Stimulated activated effector memory CD8-positive, alpha-beta T cell treated with anti-CD3 and anti-CD28 coated beads, Interleukin-12 subunit alpha, Interleukin-12 subunit beta, amount 100 ng/mL, for 72 hours (primary cell): ENCODE measurements around the gene ERP44.
"Not testable (repeated sequence)": the region's sequence is repeated elsewhere in the genome, so short reads cannot be mapped to it uniquely, and the experiment has no call there.

ENCODE experiments used
- ATAC-seq: fragments of 150-1000 bp; cut with Tn5 transposase; 2 replicates; pipeline ENCODE4 v1.10.0; 2021
- DNase-seq, 2 donors: peaks; one replicate each; pipeline ENCODE4 v3.0.0; 2021 to 2022; ENCODE audit warnings: low spot score in 2 of 2
- H3K27ac Mint-ChIP-seq: one replicate; pipeline ENCODE4 v1.8.0; 2022; ENCODE audit warnings: mild to moderate bottlenecking, mixed read lengths
- H3K36me3 Mint-ChIP-seq: one replicate; pipeline ENCODE4 v1.8.0; 2022; ENCODE audit warnings: mild to moderate bottlenecking, mixed read lengths
- H3K4me1 Mint-ChIP-seq: one replicate; pipeline ENCODE4 v1.8.0; 2022; ENCODE audit warnings: mixed read lengths
- H3K4me3 Mint-ChIP-seq: one replicate; pipeline ENCODE4 v1.8.0; 2022; ENCODE audit warnings: mild to moderate bottlenecking, mixed read lengths
- H3K9me3 Mint-ChIP-seq: one replicate; pipeline ENCODE4 v1.8.0; 2022; ENCODE audit warnings: mixed read lengths

Gene ERP44

DNA sequence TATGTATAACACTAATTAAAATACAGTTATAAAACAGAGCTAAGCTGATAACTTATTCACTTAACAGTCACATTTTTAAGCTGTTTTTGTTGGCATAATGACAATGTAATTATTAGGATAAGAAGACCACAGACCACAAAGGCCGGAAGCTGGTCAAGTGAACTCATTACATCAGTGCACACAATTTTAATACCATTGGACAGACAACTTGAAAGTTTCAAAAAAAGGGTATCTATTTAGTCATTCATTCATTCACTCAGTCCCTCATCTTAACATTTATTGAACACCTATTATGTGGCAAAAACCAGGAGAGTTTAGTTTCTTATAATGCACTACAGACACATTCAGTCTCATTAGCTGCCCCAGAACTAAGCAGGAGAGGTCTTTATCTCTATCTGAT lies 11.6 kb downstream of the ERP44 start:
- H3K27ac Mint-ChIP-seq, result no peak overlapping the region
- peaks cover 66% of the 10 kb centered on the region for H3K4me1 Mint-ChIP-seq
- DNase-seq, result no peak
- no peaks in the 10 kb centered on the region for H3K9me3 Mint-ChIP-seq
- H3K36me3 Mint-ChIP-seq, result no peaks in the 10 kb centered on the region
- no peak for ATAC-seq
- peak overlapping the region; percentile 51 for H3K4me3 Mint-ChIP-seq

GRCh38 chr9:100086097-100086635 lies 12.6 kb downstream of the ERP44 start:
- Mint-ChIP-seq H3K27ac (no peak overlapping the region), H3K4me1 (peaks cover 56% of the 10 kb centered on the region), H3K4me3 (no peak overlapping the region)

DNA sequence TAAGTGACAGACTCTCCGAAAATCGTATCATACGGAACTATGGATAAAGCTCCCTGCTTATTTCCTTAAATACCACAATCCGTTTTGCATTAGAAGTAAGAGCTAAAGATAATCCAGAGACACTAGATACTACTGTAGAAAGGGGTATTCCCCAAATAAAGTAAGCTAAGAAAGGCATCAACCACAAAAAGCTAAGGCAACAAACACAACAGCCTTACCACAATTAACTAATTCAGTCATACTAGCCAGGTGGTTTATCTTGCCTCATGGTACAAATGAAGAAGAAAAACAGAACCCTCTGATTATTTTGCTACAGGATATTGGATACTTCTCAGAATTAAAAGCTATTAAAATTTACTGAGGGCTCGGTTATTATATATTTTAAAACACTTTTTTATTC lies 14.1 kb downstream of the ERP44 start:
- no peaks in the 10 kb centered on the region for H3K36me3 Mint-ChIP-seq
- H3K4me3 Mint-ChIP-seq, result no peak overlapping the region
- peak overlapping the region; percentile 65 for H3K27ac Mint-ChIP-seq
- ATAC-seq (peak; percentile 94), DNase-seq (no peak)
- H3K9me3 Mint-ChIP-seq, result no peaks in the 10 kb centered on the region
- peaks cover 60% of the 10 kb centered on the region for H3K4me1 Mint-ChIP-seq

More at GRCh38 chr9:100086097-100086635, 12.6 kb downstream of the ERP44 start:
- Mint-ChIP-seq H3K36me3 (no peaks in the 10 kb centered on the region), H3K9me3 (no peaks in the 10 kb centered on the region)
- ATAC-seq (peak; percentile 48), DNase-seq (no peak)

- peak overlapping the region; percentile 27 for H3K4me3 Mint-ChIP-seq
- no peak for DNase-seq
- peaks cover 60% of the 10 kb centered on the region for H3K4me1 Mint-ChIP-seq
- H3K36me3 Mint-ChIP-seq, result no peaks in the 10 kb centered on the region
- no peaks in the 10 kb centered on the region for H3K9me3 Mint-ChIP-seq
- ATAC-seq, result peak; percentile 24
- peak overlapping the region; percentile 54 for H3K27ac Mint-ChIP-seq
These were observed 14.7 kb downstream of the ERP44 start for GRCh38 chr9:100084128-100084453.

GRCh38 chr9:100083448-100084127 lies 15.2 kb downstream of the ERP44 start:
- Mint-ChIP-seq H3K36me3 (no peaks in the 10 kb centered on the region), H3K9me3 (no peaks in the 10 kb centered on the region), H3K27ac (peak overlapping the region; percentile 54), H3K4me3 (peak overlapping the region; percentile 27), H3K4me1 (peaks cover 60% of the 10 kb centered on the region)
- DNase-seq (no peak), ATAC-seq (peak; percentile 66)

GRCh38 chr9:100082782-100083181 lies 16.0 kb downstream of the ERP44 start:
- no peak for DNase-seq
- H3K36me3 Mint-ChIP-seq, result no peaks in the 10 kb centered on the region
- no peak overlapping the region for H3K27ac Mint-ChIP-seq
- peak overlapping the region; percentile 27 for H3K4me3 Mint-ChIP-seq
- no peak for ATAC-seq
- peaks cover 54% of the 10 kb centered on the region for H3K4me1 Mint-ChIP-seq
- H3K9me3 Mint-ChIP-seq, result no peaks in the 10 kb centered on the region

DNA sequence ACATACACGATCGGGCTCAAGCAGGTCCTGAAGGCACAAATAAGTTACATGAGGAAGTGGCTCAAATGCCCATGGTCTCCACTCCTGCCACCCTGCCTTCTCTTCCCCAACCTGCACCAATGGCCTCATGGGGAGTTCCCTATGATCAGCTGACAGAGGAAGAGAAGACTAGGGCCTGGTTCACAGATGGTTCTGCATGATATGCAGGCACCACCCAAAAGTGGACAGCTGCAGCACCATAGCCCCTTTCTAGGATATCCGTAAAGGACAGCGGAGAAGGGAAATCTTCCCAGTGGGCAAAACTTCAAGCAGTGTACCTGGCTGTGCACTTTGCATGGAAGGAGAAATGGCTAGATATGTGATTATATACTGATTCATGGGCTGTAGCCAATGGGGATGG lies 22.5 kb downstream of the ERP44 start:
- not testable (repeated sequence) for DNase-seq, H3K4me3 Mint-ChIP-seq, H3K36me3 Mint-ChIP-seq, H3K9me3 Mint-ChIP-seq, H3K27ac Mint-ChIP-seq, ATAC-seq
- peaks cover 39% of the 10 kb centered on the region for H3K4me1 Mint-ChIP-seq

- DNase-seq, result no peak
- Mint-ChIP-seq H3K36me3 (no peaks in the 10 kb centered on the region), H3K4me3 (no peak overlapping the region), H3K9me3 (no peaks in the 10 kb centered on the region), H3K27ac (no peak overlapping the region), H3K4me1 (peaks cover 31% of the 10 kb centered on the region)
- no peak for ATAC-seq
These were observed 23.8 kb downstream of the ERP44 start for GRCh38 chr9:100074989-100075388.

- no peak for DNase-seq
- H3K4me1 Mint-ChIP-seq, result peaks cover 31% of the 10 kb centered on the region
These were observed 24.7 kb downstream of the ERP44 start for GRCh38 chr9:100074093-100074492.

GRCh38 chr9:100072805-100073204 lies 26.0 kb downstream of the ERP44 start:
- DNase-seq (no peak), ATAC-seq (no peak)
- Mint-ChIP-seq H3K27ac (no peak overlapping the region), H3K36me3 (no peaks in the 10 kb centered on the region), H3K4me3 (no peak overlapping the region), H3K9me3 (no peaks in the 10 kb centered on the region), H3K4me1 (peaks cover 28% of the 10 kb centered on the region)

More at GRCh38 chr9:100074093-100074492, 24.7 kb downstream of the ERP44 start:
- no peak overlapping the region for H3K27ac Mint-ChIP-seq
- ATAC-seq, result no peak
- H3K36me3 Mint-ChIP-seq, result no peaks in the 10 kb centered on the region
- no peaks in the 10 kb centered on the region for H3K9me3 Mint-ChIP-seq
- no peak overlapping the region for H3K4me3 Mint-ChIP-seq

DNA sequence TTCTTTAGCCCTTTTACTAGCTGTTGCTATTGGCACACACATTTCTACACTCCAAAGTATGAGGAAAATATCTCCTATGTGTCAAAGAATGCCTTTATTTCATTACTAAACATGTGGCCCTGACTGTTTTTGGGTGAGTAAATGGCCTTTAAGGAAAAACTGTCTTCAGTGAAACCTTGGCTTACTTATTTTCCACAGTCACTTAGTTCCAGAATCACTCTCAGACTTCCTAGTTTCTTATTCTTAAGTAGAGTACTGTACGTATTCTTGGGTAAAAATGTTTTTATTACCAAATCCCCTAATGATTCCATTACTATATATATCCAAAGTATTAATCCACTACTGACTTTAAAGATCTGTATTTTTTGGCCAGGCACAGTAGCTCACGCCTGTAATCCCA lies 27.5 kb downstream of the ERP44 start:
- Mint-ChIP-seq H3K27ac (no peak overlapping the region), H3K36me3 (no peaks in the 10 kb centered on the region), H3K9me3 (no peaks in the 10 kb centered on the region), H3K4me3 (no peak overlapping the region), H3K4me1 (peaks cover 27% of the 10 kb centered on the region)
- ATAC-seq (no peak), DNase-seq (no peak)

DNA sequence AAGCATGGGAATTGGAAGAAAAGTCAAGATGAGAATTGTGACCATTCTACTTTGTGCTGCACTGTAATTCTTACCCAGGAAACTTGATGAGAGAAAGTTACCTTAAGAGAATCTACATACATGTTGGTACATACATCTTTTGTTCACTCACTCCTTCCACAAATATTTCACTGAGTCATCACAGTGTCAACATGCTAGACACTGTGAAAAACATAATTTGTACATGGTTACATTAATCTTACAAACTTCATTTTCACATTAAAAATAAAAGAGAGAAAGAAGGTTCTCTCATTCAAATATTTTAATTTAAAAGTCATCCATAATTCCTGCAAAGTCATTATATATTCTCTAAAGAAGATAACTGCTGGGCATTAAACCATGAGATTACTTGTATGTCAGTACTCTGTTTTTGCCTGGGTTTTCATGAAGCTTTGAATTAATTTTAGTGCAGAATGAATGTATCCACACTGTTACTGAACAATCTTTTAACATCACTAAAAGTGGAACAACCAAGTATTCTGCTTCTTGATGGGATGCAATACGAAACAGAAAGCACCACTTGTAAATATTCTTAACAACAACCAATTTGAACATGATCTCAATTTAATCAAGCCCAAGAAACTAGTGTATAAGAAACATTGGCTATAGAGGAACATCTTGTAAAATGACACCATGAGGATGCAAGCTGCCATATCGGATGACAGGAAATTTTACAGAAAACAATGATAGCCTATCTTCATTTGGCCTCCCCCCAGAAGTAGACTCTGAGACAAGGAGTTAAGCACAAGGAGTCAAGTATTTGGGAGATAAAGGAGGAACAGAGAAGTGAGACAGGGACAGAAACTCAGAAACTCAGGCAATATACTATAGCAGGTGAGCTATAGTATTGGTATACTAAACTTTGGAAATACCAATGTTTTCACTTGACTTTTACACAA lies 28.4 kb downstream of the ERP44 start:
- ATAC-seq (no peak), DNase-seq (no peak)
- peaks cover 30% of the 10 kb centered on the region for H3K4me1 Mint-ChIP-seq
- no peaks in the 10 kb centered on the region for H3K36me3 Mint-ChIP-seq
- H3K27ac Mint-ChIP-seq, result no peak overlapping the region
- no peaks in the 10 kb centered on the region for H3K9me3 Mint-ChIP-seq
- no peak overlapping the region for H3K4me3 Mint-ChIP-seq

- DNase-seq, H3K9me3 Mint-ChIP-seq, H3K4me3 Mint-ChIP-seq, H3K36me3 Mint-ChIP-seq, ATAC-seq, H3K27ac Mint-ChIP-seq: not testable (repeated sequence)
- peaks cover 32% of the 10 kb centered on the region for H3K4me1 Mint-ChIP-seq
These were observed 29.7 kb downstream of the ERP44 start for GRCh38 chr9:100069068-100069467.

- DNase-seq, H3K9me3 Mint-ChIP-seq, H3K27ac Mint-ChIP-seq, H3K4me3 Mint-ChIP-seq, H3K36me3 Mint-ChIP-seq, ATAC-seq: not testable (repeated sequence)
- H3K4me1 Mint-ChIP-seq, result peaks cover 33% of the 10 kb centered on the region
These were observed 30.8 kb downstream of the ERP44 start for GRCh38 chr9:100067990-100068389.

DNA sequence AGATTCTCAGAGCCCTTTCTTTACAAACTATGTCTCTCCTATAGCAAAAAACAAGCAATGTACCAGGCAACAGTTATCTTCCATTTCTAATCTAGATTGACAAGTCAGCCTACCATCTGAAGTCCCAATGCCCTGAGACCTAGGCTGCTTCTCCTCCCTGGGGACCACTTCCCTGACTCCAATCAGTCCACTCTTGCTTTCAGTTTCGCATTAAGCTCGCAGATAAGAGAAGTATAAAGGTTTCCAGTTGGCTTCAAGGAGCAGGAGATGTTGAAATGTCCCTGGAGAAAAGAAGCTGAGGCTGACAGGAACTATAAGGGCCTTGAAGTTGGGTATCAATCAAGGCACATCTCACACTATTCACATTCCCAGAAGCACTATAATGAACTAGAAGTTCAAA lies 32.3 kb downstream of the ERP44 start:
- Mint-ChIP-seq H3K9me3 (no peaks in the 10 kb centered on the region), H3K4me1 (peaks cover 25% of the 10 kb centered on the region), H3K36me3 (no peaks in the 10 kb centered on the region), H3K4me3 (no peak overlapping the region), H3K27ac (peak overlapping the region; percentile 26)
- DNase-seq (no peak), ATAC-seq (no peak)
